Fibroblast of skin of left quadriceps (primary cell): ENCODE measurements around the gene LINS1.
"Not testable (repeated sequence)": the region's sequence is repeated elsewhere in the genome, so short reads cannot be mapped to it uniquely, and the experiment has no call there.

Source experiments
- DNase-seq, 2 experiments: peaks; one replicate each; pipeline ENCODE4 v3.0.0-alpha.2; 2013; ENCODE audit warnings: low read depth in 2 of 2

The LINS1 gene

GRCh38 chr15:100602823-100603393 is 924 bp upstream of the LINS1 start:
- no peak for DNase-seq

DNA sequence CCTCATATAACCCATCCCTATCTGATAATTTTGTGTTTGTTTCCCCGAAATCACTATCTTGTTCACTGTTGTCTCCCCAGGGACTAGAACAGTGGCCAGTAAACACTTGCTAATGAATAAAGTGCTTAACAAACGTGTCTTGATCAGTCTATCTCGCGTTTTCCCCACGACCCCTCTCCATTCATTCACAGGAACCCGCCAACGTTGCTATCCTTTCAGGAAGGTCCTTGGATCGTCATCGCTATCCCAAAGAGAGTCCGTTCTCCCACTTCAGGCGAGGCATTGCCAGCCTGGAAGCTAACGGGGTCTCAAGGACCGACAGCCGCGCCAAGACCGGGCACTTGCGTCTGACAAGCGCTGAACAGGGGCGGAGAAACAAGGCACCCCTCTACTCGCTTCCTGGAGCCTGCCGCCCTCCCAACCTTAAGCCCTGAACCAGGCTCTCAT is 344 bp downstream of the LINS1 start:
- DNase-seq = no peak

- DNase-seq = no peak
Observed at GRCh38 chr15:100601163-100601562, 821 bp downstream of the LINS1 start.

- DNase-seq = no peak
Observed at GRCh38 chr15:100598655-100599054, 3.3 kb downstream of the LINS1 start.

DNA sequence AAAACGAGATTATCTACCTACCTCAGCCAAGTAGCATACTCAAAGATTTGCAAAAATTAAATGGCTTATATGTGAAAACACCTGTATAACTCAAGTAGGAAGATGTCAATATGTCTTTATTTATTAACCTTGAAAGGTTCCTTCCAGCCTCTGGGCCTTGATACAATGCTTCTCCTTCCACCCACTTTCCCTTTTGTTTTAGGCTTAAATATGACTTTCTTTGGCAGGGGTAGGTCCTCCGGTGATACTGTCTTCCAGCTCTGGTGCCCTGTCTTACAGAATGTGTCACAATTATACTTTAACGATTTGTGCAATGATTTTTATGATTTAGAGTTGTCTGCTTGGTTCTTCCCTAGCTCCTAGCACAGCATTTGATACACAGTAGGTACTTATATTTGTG is 4.1 kb downstream of the LINS1 start:
- no peak for DNase-seq

- no peak for DNase-seq
Observed at GRCh38 chr15:100596792-100597191, 5.2 kb downstream of the LINS1 start.

DNA sequence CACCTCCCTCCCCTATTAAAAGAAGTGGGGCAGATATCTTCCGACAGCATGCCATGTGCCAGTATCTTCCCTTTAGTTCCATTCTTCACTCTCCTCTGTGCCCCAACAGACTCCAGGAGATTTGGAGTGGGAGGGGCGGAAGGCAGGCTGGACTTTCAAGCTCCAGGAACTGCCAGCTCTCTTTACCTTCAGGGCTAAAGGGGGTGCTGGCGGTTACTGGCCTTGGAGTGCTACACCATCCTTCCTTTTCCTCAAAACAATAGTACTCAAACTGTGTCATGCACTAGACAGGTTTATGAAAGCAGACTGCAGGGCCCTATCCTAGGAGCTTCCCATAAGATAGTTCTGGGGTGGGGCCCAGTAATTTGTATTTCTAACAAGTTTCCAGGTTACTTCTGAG is 6.0 kb downstream of the LINS1 start:
- DNase-seq = no peak

- no peak for DNase-seq
Observed at GRCh38 chr15:100593431-100593830, 8.6 kb downstream of the LINS1 start.

GRCh38 chr15:100592898-100593297 is 9.1 kb downstream of the LINS1 start:
- DNase-seq = no peak

DNA sequence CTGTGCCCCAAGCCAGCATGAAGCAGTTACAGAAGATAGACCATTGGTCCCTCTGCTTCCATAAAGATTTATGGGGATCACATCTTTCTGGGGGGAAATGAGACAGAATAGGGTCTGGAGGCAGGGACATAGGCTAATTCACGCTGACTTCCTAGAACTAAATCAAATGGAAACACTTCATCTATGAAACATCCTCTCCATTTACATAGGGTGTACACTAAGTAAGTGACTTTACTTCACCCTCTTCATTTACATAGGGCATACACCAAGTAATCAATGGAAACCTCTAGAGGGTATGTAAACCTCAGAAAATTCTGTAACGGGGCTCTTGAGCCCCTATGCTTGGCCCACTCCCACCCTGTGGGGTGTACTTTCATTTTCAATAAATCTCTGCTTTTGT is 10.1 kb downstream of the LINS1 start:
- DNase-seq = no peak

DNA sequence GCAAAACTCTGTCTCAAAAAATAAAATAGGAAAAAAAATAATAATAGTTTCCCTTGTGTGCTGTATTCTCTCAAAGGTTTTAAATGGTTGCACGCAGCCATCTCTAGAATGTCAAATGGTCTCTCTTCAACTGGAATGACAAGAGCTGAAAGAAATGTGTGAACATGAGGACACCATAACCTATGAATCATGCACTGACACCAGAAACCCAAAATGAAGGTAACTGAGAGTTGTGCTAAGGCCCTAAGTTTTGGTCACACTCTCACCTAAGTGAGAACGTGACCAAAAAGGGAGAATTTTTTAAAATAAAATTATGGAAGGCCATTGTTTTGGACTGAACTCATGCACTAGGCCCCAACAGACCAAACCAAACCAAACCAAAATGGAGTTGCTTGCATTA is 10.8 kb downstream of the LINS1 start:
- DNase-seq = not testable (repeated sequence)

DNA sequence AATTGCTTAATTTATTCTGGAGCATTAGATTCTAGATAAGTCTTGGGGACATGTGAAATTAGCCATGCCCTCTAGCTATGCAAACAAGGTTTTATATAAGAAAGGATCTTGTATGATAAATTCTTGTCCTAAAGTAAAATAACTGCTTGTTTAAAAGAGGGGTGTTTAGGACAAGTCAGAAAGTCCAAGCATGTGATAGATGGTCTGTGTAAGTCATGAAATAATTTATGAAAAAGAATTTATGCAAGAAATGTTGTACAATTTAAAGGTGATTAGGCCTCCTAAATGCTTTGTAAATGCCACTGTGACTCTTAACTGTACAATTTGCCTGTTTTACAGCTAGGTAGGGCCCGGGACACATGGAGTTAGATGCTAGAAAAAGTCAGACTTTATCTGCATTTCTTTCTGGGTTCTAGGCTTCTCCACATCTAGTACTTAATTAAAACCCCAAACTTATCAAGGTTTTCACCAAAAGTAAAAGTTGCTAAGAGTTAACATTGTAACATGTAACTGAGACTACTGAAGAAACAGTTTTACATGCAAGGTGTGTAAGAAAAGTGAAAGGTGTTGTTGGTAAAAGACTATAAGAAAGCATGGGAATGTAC is 13.2 kb downstream of the LINS1 start:
- no peak for DNase-seq

DNA sequence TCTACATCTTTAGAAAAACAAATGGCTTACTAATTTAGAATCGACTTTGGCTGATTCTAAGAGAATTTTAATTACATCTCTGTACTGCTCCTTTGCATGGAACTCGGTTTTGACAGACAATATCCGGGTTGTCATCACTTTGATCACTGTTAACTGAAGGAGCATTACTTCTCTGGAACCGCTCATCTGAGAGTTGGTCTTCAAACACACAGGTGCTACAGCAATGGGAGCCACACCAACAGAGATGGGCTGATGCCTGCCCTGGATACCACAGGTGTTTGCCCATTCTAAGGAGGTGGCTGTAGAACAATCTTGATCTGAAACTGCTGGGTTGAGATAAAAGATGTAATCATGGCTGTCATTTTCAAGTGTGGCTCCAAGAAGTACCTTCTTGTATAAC is 21.6 kb downstream of the LINS1 start:
- no peak for DNase-seq

DNA sequence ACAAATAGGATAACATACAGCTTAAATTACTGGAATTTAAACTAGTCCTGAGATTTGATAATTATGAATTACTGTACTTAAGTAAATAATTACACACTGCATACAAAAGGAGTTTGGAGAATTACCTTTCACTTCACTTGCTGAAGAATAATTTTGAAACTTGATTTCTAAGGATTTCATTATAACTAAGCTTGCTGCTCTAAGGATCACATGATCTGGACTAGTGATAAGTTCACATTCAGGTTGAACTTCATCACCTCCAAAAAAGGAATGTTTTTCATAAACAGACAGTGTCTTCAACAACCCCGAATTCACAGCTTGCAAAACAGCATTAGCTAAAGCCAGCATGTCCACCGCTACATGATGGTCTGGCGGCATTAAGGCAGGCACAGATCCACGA is 28.5 kb downstream of the LINS1 start:
- DNase-seq = no peak

GRCh38 chr15:100572362-100572983 is 29.5 kb downstream of the LINS1 start:
- no peak for DNase-seq

DNA sequence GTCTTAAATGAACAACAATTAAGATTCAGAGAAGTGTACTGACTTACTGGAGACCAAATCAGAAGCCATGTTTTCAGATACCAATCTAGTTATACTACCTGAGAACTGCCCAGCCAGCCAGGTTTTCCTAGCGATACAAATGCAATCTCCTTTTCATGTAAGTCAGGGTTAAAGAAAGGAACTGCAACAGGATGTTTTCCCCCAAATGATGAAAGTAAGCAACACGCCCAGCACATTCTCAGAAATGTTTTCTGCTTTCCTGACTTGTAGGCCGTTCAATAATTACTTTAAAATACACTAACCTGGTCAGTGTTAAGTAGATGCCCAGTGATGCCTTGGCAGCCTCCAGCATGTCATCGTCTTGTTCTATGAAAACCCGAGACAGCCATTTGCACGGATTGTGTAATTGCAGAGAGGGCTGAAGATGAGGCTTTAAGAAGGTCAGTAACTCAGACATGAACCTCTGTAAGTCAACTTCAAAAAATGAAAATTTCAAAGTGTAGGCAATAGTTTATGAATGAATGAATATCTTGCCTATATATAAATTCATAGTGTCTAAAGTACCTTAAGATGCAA is 30.3 kb downstream of the LINS1 start:
- no peak for DNase-seq

DNA sequence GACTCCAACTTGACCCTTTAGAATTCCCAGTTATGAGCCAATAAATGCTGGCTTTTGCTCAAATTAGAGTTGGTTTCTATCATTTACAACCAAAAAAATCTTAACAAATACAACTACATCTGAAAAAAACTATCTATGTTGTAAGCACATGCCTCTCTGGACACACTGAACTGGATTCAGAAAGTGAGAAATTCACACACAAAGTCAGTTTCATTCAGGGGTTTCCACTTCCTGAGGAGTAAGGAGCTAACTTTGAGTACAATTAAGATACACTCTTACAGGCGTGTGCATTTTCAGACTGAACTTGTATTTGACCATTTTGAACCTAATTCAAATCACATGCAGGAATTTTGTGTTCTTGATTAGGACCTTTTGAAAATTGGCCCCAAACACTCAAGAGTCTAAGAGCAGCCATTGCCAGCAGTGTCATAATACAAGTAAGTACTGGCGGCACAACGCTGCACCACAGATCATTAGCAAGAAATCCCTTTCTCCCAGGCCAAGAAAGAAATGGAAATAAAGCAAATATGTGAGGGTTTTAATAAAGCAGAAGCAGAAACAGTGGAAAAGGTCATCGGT is 31.2 kb downstream of the LINS1 start:
- DNase-seq = no peak

- no peak for DNase-seq
Observed at GRCh38 chr15:100570275-100570674, 31.7 kb downstream of the LINS1 start.

GRCh38 chr15:100569391-100569790 is 32.6 kb downstream of the LINS1 start:
- no peak for DNase-seq

- no peak for DNase-seq
Observed at GRCh38 chr15:100566850-100567628, 34.9 kb downstream of the LINS1 start.

DNA sequence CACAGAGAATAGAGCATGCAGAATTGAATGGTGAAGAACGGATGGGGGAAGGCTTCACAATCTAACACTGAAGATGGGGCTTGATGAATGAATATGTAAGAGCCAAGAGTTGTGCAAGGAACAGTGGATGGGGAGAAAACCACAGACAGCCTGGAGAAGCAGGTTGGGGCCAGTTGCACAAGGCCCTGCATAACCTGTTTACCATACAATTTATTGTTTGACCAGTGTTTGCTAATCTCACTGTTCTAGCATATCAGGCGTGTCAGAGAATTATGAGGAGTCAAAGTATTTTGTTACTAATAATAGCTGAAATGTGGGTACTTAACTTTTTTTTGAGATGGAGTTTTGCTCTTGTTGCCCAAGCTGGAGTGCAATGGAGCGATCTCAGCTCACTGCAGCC is 36.4 kb downstream of the LINS1 start:
- DNase-seq = no peak

DNA sequence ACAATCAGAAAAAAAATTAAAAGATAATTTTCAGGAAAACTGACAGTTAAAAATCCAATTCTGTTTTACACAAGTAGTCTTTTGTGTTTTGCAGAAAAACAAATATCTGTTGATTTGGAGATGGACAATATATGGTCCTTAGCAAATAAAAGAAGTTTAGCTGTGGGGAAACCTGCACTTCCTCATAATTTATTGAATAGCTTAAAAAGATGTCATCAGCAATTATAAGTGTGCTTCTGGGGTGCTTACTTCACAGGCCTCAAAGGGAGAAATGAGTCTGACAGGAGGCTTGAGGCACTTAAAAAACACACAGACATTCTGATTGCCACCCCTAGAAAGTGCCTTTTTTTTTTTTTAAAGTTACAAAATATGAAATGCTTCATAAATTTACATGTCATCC is 41.7 kb downstream of the LINS1 start:
- DNase-seq = no peak
